Liver (tissue), 9 donors: Measurements from ENCODE around the gene ZNF865. TPM values are rescaled to one million over a fixed set of nuclear protein-coding genes. Genes with fewer than 3 reads are reported as not detected.

Source experiments
- DNase-seq: peaks from one replicate; pipeline ENCODE4 v3.0.0-alpha.2; 2017; ENCODE audit warnings: low spot score
- H3K27ac ChIP-seq, 2 donors: one replicate each; pipeline ENCODE4 v1.7.0; 2013; ENCODE audit warnings: inconsistent platforms in 2 of 2, low read length in 2 of 2, control low read depth in 1 of 2, low read depth in 1 of 2, mild to moderate bottlenecking in 1 of 2
- H3K27me3 ChIP-seq, 4 donors: one replicate each; pipeline versions ENCODE4 v1.6.1 to v1.7.0; 2013; ENCODE audit warnings: low read length in 3 of 4, inconsistent platforms in 1 of 4, mild to moderate bottlenecking in 1 of 4, moderate library complexity in 1 of 4; ENCODE audit not compliant: control insufficient read depth in 4 of 4, insufficient read depth in 4 of 4
- H3K36me3 ChIP-seq, 4 donors: one replicate each; pipeline versions ENCODE4 v1.6.1 to v1.7.0; 2013; ENCODE audit warnings: low read length in 3 of 4, mild to moderate bottlenecking in 3 of 4, low read depth in 1 of 4, moderate library complexity in 1 of 4; ENCODE audit not compliant: control insufficient read depth in 4 of 4, insufficient read depth in 3 of 4
- H3K4me1 ChIP-seq, 4 donors: one replicate each; pipeline versions ENCODE4 v1.6.1 to v1.7.0; 2013; ENCODE audit warnings: low read length in 3 of 4, mild to moderate bottlenecking in 3 of 4, moderate library complexity in 1 of 4; ENCODE audit not compliant: control insufficient read depth in 4 of 4, insufficient read depth in 4 of 4
- H3K4me3 ChIP-seq, 3 donors: one replicate each; pipeline versions ENCODE4 v1.6.1 to v1.7.0; 2013; ENCODE audit warnings: low read length in 3 of 3, control low read depth in 1 of 3, low read depth in 1 of 3, mild to moderate bottlenecking in 1 of 3
- H3K9ac ChIP-seq, 2 donors: one replicate each; pipeline ENCODE4 v1.7.0; 2013; ENCODE audit warnings: low read length in 2 of 2, mild to moderate bottlenecking in 2 of 2, moderate library complexity in 2 of 2, control low read depth in 1 of 2, low read depth in 1 of 2
- H3K9me3 ChIP-seq, 4 donors: one replicate each; pipeline versions ENCODE4 v1.6.1 to v1.7.0; 2013; ENCODE audit warnings: low read length in 3 of 4; ENCODE audit not compliant: control insufficient read depth in 4 of 4
- EGR1 ChIP-seq, 2 donors: IDR thresholded peaks; 2 replicates each; pipeline ENCODE4 v1.6.1; 2016 to 2018; ENCODE audit warnings: antibody characterized with exemption in 2 of 2, low read depth in 2 of 2
- FOXA2 ChIP-seq: IDR thresholded peaks from 2 replicates; pipeline ENCODE4 v1.6.1; 2016; ENCODE audit warnings: antibody characterized with exemption
- GABPA ChIP-seq, 2 donors: IDR thresholded peaks in 1 of 2; conservative IDR thresholded peaks in 1 of 2; 2 replicates each; pipeline ENCODE4 v1.6.1; 2016; ENCODE audit warnings: antibody characterized with exemption in 2 of 2, mild to moderate bottlenecking in 1 of 2, moderate library complexity in 1 of 2
- HNF4A ChIP-seq, 2 donors: conservative IDR thresholded peaks; 2 replicates each; pipeline ENCODE4 v1.6.1; 2016; ENCODE audit warnings: antibody characterized with exemption in 2 of 2, mild to moderate bottlenecking in 2 of 2
- HNF4G ChIP-seq: IDR thresholded peaks from 2 replicates; pipeline ENCODE4 v1.6.1; 2016; ENCODE audit warnings: antibody characterized with exemption
- JUND ChIP-seq, 2 donors: IDR thresholded peaks; 2 replicates each; pipeline ENCODE4 v1.6.1; 2016; ENCODE audit warnings: antibody characterized with exemption in 2 of 2
- NR2F2 ChIP-seq: IDR thresholded peaks from 2 replicates; pipeline ENCODE4 v1.6.1; 2016; ENCODE audit warnings: antibody characterized with exemption
- RAD21 ChIP-seq, 2 donors: IDR thresholded peaks; 2 replicates each; pipeline ENCODE4 v1.6.1; 2016; ENCODE audit warnings: antibody characterized with exemption in 2 of 2, mild to moderate bottlenecking in 2 of 2
- RXRA ChIP-seq, 2 donors: IDR thresholded peaks; 2 replicates each; pipeline ENCODE4 v1.6.1; 2017 to 2018; ENCODE audit warnings: antibody characterized with exemption in 2 of 2, mild to moderate bottlenecking in 1 of 2
- SP1 ChIP-seq: IDR thresholded peaks from 2 replicates; pipeline ENCODE4 v1.6.1; 2018; ENCODE audit warnings: antibody characterized with exemption, mild to moderate bottlenecking
- TAF1 ChIP-seq: conservative IDR thresholded peaks from 2 replicates; pipeline ENCODE4 v1.6.1; 2016; ENCODE audit warnings: antibody characterized with exemption, mild to moderate bottlenecking
- YY1 ChIP-seq: IDR thresholded peaks from 2 replicates; pipeline ENCODE4 v1.6.1; 2016; ENCODE audit warnings: antibody characterized with exemption, mild to moderate bottlenecking
- WGBS: extraction: QIAGEN DNeasy Blood & Tissue Kit; methylation state at CpG from one replicate; pipeline ENCODE4 v1.1.7; 2013; 5-methylcytosine and 5-hydroxymethylcytosine counted together
- polyA plus RNA-seq, 2 donors: library from polyadenylated mRNA; stranded (reverse) in 1 of 2; unstranded in 1 of 2; fragments of 200-250 nt in 1 of 2; fragments of >200 nt in 1 of 2; fragmentation: Nextera tagmentation in 1 of 2; extraction: Ambion mirVana in 1 of 2; gene quantifications; one replicate each; pipeline versions ENCODE4 v1.2.1 to v1.2.3, GENCODE V29; 2013 to 2015
- total RNA-seq, 2 donors: library from RNA; depleted of rRNA; stranded (reverse); fragments of >200 nt; gene quantifications; one replicate each; pipeline ENCODE4 v1.2.3, GENCODE V29; 2014
- TF ChIP-seq, protein P1 (sequence below): IDR thresholded peaks from 2 replicates; pipeline ENCODE4 v1.6.1; 2016; ENCODE audit warnings: antibody characterized with exemption
- TF ChIP-seq, protein P2 (sequence below): IDR thresholded peaks from 2 replicates; pipeline ENCODE4 v1.6.1; 2016; ENCODE audit warnings: antibody characterized with exemption
- TF ChIP-seq, protein P3 (sequence below): fragments of 150-350 bp; IDR thresholded peaks from 2 replicates; pipeline ENCODE4 v1.5.1; 2017; ENCODE audit warnings: improper control_type of control experiment, low read depth, low read length; ENCODE audit not compliant: missing input control
- donor health status: healthy.
- donor health status: healthy.
- donor health status: healthy.
- donor health status: healthy.
- donor health status: healthy.

Gene ZNF865
- total and polyA plus RNA-seq, 4 donors: 0.38 to 3.1 (median 1.6) TPM

DNA sequence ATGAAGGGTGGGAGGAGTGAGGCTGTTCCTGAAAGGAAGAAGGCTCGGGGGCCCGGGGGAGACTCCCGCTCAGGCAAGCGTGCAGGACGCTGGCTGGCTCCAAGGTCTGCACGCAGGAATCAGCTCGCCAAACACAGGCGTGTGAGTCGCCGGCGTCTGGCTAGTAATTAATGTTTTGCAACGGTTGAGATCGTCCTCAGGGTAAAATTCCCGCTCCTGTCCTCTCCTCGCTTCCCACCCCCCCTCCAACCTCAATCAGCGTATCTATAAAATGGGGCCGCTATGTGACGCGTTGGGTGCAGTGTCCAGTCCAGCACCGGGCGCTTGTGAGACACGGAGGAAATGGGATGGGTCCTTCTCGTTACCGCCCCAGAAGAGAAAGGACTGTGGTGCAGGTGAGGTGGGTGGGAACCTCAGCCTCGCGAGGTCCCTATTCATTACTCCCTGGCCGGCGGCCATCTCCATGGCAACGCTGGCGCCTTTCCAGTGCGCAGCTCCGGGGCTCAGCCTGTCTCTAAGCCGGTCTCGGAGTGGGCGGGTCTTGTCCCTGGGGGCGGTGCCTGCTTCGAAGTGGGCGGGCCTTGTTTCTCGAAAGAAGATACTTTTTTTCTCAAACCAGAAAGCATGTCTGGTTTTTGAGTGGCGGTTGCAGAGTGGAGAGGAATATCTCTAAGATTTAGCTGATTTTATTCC, 18.3 kb upstream of the ZNF865 start (continued):
- no peak for TF ChIP-seq TAF1
- TF ChIP-seq, protein P1, sequence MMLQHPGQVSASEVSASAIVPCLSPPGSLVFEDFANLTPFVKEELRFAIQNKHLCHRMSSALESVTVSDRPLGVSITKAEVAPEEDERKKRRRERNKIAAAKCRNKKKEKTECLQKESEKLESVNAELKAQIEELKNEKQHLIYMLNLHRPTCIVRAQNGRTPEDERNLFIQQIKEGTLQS: no peak

DNA sequence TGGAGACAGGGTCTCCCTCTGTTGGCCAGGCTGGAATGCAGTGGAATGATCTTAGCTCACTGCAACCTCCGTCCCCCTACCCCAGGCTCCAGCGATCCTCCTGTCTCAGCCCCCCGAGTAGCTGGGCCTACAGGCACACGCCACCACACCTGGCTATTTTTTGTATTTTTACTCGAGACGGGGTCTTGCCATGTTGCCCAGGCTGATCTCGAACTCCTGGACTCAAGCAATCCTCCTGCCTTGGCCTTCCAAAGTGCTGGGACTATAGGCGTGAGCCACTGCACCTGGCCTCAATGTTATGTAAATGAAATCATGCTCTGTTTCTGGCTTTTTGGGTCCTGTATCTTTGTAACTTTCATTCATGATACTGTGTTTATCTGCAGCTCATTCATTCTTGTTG, 16.7 kb upstream of the ZNF865 start:
- DNase-seq: no peak
- no peaks in the 10 kb centered on the region for H3K27me3 ChIP-seq
- WGBS: 95% methylated on average over 8 of the region's 8 CpGs
- no peak overlapping the region for H3K9ac ChIP-seq
- no peaks in the 10 kb centered on the region for H3K9me3 ChIP-seq
- H3K36me3 ChIP-seq: peaks cover 3 to 6% (median 3%) of the 10 kb centered on the region in 4 donors
- no peak for TF ChIP-seq NR2F2
- H3K4me1 ChIP-seq: peaks cover 2 to 23% (median 16%) of the 10 kb centered on the region in 4 donors
- H3K4me3 ChIP-seq: no peak overlapping the region
- no peak overlapping the region for H3K27ac ChIP-seq

DNA sequence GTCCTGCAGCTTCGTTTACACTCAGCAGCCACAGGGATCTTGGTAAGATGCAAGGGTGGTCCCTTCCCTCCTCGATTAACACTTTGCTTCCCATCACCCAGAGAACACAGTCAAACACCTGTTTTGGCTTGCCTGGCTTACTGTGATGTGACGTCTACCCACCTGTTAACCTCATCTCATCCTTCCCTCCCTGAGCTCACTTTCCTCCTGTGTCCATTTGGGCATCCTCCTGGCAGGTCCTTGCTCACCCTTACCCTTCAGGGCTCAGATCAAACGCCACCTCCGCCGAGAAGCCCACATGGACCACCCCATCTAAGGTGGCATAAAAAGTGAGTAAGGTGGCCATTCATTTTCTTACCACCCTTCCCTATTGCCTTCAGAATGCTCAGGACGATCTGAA, 15.3 kb upstream of the ZNF865 start:
- Histone ChIP-seq H3K27ac (no peak overlapping the region), H3K27me3 (no peaks in the 10 kb centered on the region), H3K9me3 (no peaks in the 10 kb centered on the region), H3K9ac (no peak overlapping the region), H3K36me3 (peaks cover 3 to 15% (median 6%) of the 10 kb centered on the region in 4 donors), H3K4me1 (peaks cover 2 to 20% (median 13%) of the 10 kb centered on the region in 4 donors), H3K4me3 (no peak overlapping the region)
- no peak for DNase-seq
- 62% methylated on average over 7 of the region's 7 CpGs for WGBS
- TF ChIP-seq EGR1 (IDR thresholded peaks at IDR 0.05; ENCODE audit: low read depth in 2 of 2): no peak
- TF ChIP-seq, protein P2, sequence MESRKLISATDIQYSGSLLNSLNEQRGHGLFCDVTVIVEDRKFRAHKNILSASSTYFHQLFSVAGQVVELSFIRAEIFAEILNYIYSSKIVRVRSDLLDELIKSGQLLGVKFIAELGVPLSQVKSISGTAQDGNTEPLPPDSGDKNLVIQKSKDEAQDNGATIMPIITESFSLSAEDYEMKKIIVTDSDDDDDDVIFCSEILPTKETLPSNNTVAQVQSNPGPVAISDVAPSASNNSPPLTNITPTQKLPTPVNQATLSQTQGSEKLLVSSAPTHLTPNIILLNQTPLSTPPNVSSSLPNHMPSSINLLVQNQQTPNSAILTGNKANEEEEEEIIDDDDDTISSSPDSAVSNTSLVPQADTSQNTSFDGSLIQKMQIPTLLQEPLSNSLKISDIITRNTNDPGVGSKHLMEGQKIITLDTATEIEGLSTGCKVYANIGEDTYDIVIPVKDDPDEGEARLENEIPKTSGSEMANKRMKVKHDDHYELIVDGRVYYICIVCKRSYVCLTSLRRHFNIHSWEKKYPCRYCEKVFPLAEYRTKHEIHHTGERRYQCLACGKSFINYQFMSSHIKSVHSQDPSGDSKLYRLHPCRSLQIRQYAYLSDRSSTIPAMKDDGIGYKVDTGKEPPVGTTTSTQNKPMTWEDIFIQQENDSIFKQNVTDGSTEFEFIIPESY: no peak
- TF ChIP-seq, protein P1: no peak
- TF ChIP-seq JUND (IDR thresholded peaks at IDR 0.05): no peak
- no peak for TF ChIP-seq RXRA (IDR thresholded peaks at IDR 0.05)
- no peak for TF ChIP-seq NR2F2
- TF ChIP-seq HNF4G: no peak
- no peak for TF ChIP-seq RAD21 (IDR thresholded peaks at IDR 0.05)
- TF ChIP-seq, protein P3, sequence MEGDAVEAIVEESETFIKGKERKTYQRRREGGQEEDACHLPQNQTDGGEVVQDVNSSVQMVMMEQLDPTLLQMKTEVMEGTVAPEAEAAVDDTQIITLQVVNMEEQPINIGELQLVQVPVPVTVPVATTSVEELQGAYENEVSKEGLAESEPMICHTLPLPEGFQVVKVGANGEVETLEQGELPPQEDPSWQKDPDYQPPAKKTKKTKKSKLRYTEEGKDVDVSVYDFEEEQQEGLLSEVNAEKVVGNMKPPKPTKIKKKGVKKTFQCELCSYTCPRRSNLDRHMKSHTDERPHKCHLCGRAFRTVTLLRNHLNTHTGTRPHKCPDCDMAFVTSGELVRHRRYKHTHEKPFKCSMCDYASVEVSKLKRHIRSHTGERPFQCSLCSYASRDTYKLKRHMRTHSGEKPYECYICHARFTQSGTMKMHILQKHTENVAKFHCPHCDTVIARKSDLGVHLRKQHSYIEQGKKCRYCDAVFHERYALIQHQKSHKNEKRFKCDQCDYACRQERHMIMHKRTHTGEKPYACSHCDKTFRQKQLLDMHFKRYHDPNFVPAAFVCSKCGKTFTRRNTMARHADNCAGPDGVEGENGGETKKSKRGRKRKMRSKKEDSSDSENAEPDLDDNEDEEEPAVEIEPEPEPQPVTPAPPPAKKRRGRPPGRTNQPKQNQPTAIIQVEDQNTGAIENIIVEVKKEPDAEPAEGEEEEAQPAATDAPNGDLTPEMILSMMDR: no peak
- TF ChIP-seq SP1: no peak
- no peak for TF ChIP-seq HNF4A (conservative IDR thresholded peaks at IDR 0.05)
- TF ChIP-seq FOXA2: no peak
- TF ChIP-seq YY1: no peak
- TF ChIP-seq GABPA (IDR thresholded peaks at IDR 0.05 in 1 of 2, conservative IDR thresholded peaks at IDR 0.05 in 1 of 2): no peak
